Inflammatory macrophage treated with lipopolysaccharide for 1 hour (primary cell): ENCODE data around the gene SUPT3H.
A peak's percentile ranks its signal among the peaks of the same experiment; 100 is the strongest.
"Not testable (repeated sequence)": the region's sequence is repeated elsewhere in the genome, so short reads cannot be mapped to it uniquely, and the experiment has no call there.

Experiments
- DNase-seq, 2 donors: peaks; one replicate each; pipeline ENCODE4 v3.0.0-alpha.2; 2020 to 2022

The SUPT3H gene

GRCh38 chr6:45320349-45320748 is 57.4 kb downstream of the SUPT3H start:
- no peak for DNase-seq

GRCh38 chr6:45314146-45314545 is 63.6 kb downstream of the SUPT3H start:
- DNase-seq, result no peak

GRCh38 chr6:45310118-45310788 is 67.5 kb downstream of the SUPT3H start:
- DNase-seq, result no peak

- no peak for DNase-seq
Observed at GRCh38 chr6:45305546-45305945, 72.2 kb downstream of the SUPT3H start.

DNA sequence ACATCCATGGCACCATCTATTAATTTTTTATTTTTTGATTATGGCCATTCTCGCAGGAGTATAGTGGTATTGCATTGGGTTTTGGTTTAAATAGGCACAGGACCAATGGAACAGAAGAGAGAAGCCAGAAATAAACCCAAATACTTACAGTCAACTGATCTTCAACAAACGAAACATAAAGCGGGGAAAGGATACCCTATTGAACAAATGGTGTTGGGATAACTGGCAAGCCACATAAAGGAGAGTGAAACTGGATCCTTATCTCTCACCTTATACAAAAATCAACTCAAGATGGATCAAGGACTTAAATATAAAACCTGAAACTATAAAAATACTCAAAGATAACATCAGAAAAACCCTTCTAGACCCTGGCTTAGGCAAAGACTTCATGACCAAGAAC is 74.9 kb downstream of the SUPT3H start:
- DNase-seq, result no peak

- DNase-seq, result no peak
Observed at GRCh38 chr6:45301348-45302142, 76.2 kb downstream of the SUPT3H start.

DNA sequence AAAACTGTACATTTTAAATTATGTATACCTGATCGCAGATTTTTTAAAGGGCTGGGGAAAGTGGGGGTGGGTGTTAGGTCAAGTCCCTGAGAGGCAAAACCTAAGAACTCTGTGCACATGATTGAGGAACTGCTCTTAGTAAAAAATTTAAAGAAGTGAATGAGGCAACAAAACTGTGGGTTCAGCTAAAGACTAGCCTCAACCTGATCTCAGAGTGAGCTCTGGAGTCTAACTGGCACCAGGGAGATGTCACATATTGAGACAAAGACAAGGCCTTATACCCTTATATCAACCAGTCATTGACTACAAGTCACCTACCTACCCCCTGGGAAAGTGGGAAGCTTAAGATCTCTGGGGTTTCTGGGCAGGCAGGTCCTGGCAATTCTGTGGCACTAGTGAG is 77.0 kb downstream of the SUPT3H start:
- DNase-seq, result peak; percentile 25 to 29

DNA sequence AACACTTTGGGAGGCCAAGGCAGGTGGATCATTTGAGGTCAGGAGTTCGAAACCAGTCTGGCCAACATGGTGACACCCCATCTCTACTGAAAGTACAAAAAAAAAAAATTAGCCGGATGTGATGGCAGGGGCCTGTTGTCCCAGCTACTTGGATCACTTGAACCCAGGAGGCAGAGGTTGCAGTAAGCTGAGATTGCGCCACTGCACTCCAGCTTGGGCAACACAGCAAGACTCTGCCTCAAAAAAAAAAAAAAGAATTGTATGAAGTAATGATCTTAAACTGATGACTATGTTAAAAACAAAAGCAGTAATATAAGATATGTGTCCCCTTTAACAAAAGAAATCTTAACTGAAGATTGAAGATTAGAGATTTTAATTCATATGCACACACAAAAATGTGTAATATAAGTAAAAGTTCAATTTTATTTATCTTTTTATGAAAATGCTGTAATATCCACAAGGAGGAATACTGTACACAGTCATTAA is 78.6 kb downstream of the SUPT3H start:
- no peak for DNase-seq

GRCh38 chr6:45297320-45297719 is 80.4 kb downstream of the SUPT3H start:
- DNase-seq, result no peak

- not testable (repeated sequence) for DNase-seq
Observed at GRCh38 chr6:45294065-45294701, 83.6 kb downstream of the SUPT3H start.

- DNase-seq, result no peak
Observed at GRCh38 chr6:45293306-45293705, 84.4 kb downstream of the SUPT3H start.

- no peak for DNase-seq
Observed at GRCh38 chr6:45289751-45290514, 87.8 kb downstream of the SUPT3H start.

- not testable (repeated sequence) for DNase-seq
Observed at GRCh38 chr6:45286707-45287106, 91.0 kb downstream of the SUPT3H start.

- no peak for DNase-seq
Observed at GRCh38 chr6:45278367-45278766, 99.4 kb downstream of the SUPT3H start.

DNA sequence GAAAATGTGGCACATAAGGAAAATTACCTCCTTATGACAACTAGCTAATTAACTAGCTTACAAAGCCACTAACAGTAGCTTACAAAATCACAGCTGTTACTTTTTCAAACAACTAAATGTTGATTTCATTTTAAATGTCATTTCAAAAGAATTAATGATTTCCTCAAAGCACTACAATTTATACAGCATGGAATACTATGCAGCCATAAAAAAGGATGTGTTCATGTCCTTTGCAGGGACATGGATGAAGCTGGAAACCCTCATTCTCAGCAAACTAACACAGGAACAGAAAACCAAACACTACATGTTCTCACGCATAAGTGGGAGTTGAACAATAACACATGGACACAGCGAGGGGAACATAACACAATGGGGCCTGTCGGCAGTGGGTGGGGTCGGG is 100.0 kb downstream of the SUPT3H start:
- not testable (repeated sequence) for DNase-seq

GRCh38 chr6:45275358-45275757 is 102.4 kb downstream of the SUPT3H start:
- DNase-seq, result no peak

GRCh38 chr6:45272626-45273025 is 105.1 kb downstream of the SUPT3H start:
- no peak for DNase-seq

DNA sequence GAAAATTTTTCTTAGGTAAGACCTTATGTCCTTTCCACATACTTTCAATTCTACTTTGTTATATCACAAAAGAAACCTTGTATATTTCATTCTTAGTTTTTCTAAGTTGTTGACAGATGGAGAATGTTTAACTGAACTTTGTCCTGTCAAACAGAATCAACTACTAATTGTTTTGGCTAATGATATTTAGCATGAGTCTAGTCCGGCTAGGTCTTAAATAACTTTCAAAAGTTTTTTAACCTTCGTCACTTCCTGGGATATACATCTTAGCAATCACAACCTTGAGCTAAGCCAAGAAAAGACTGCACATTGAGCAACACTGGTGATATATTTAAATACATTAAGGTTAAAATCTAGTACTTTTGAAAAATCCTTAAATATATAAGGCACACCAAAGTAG is 112.5 kb downstream of the SUPT3H start:
- no peak for DNase-seq

- DNase-seq, result no peak
Observed at GRCh38 chr6:45260696-45261095, 117.0 kb downstream of the SUPT3H start.

- peak in 1 of 2 donors; percentile 2 for DNase-seq
Observed at GRCh38 chr6:45256697-45257695, 120.7 kb downstream of the SUPT3H start.

DNA sequence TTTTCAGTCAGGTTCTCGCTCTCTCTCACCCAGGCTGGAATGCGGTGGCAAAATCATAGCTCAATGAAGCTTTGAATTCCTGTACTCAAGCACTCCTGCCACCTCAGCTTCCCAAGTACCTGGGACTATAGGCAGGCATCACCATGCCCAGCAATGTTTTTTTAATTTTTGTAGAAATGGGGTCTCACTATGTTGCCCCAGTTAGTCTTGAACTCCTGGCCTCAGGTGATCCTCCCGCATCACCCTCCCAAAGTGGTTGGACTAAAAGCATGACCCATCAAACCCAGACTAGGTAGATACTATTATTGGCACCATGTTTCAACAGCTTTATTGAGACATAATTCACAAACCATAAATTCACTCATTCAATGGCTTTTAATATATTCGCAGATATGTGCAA is 122.3 kb downstream of the SUPT3H start:
- DNase-seq, result no peak

DNA sequence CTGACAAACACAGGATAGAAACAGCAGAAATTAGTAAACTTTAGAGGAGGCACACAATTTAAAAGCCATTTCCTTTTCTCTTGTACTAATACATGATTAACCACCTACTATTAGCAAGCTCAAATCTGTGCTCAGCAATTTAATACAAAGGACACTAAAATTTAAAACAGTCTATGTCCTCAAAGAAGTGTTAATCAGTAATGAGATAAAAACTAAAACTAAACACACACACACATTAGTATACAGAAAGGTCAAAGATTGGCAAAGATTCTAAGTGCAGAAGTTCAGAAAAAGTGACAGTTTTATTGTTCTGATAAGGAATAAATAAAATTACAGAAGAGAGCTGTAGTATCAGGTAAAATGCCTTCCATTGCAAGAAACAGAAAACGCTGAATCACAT is 123.5 kb downstream of the SUPT3H start:
- no peak for DNase-seq
